Stomach smooth muscle (tissue), 2 donors: ENCODE data around the gene STK32C.

Experiments used
- H3K27ac ChIP-seq: one replicate; pipeline ENCODE4 v1.7.0; 2013; ENCODE audit warnings: mild to moderate bottlenecking, low read length, inconsistent platforms
- H3K27me3 ChIP-seq, 2 donors: one replicate each; pipeline ENCODE4 v1.7.0; 2013; ENCODE audit warnings: low read length in 2 of 2; ENCODE audit not compliant: insufficient read depth in 2 of 2, control insufficient read depth in 1 of 2
- H3K36me3 ChIP-seq, 2 donors: one replicate each; pipeline ENCODE4 v1.7.0; 2013; ENCODE audit warnings: low read length in 2 of 2; ENCODE audit not compliant: control insufficient read depth in 2 of 2, insufficient read depth in 2 of 2
- H3K4me1 ChIP-seq: one replicate; pipeline ENCODE4 v1.7.0; 2013; ENCODE audit warnings: low read length; ENCODE audit not compliant: control insufficient read depth, insufficient read depth
- H3K4me3 ChIP-seq, 2 donors: one replicate each; pipeline ENCODE4 v1.7.0; 2013; ENCODE audit warnings: low read length in 2 of 2
- H3K9ac ChIP-seq, 2 donors: one replicate each; pipeline ENCODE4 v1.7.0; 2013; ENCODE audit warnings: low read length in 2 of 2, mild to moderate bottlenecking in 1 of 2
- H3K9me3 ChIP-seq, 2 donors: one replicate each; pipeline ENCODE4 v1.7.0; 2013; ENCODE audit warnings: low read length in 2 of 2; ENCODE audit not compliant: control insufficient read depth in 2 of 2
- donor health status: healthy.
- donor health status: Pancreatic carcinoma.

STK32C gene

GRCh38 chr10:132292287-132293200 is 15.2 kb downstream of the STK32C start:
- Histone ChIP-seq H3K9me3 (peaks cover 0 to 2% of the 10 kb centered on the region in 2 donors), H3K9ac (peak overlapping the region in 1 of 2 donors; percentile 39), H3K27me3 (no peaks in the 10 kb centered on the region), H3K4me1 (peaks cover 17% of the 10 kb centered on the region), H3K27ac (no peak overlapping the region), H3K36me3 (no peaks in the 10 kb centered on the region), H3K4me3 (peak overlapping the region in 1 of 2 donors; percentile 40)

GRCh38 chr10:132291826-132292225 is 15.9 kb downstream of the STK32C start:
- peaks cover 17% of the 10 kb centered on the region for H3K4me1 ChIP-seq
- H3K36me3 ChIP-seq: no peaks in the 10 kb centered on the region
- H3K4me3 ChIP-seq: no peak overlapping the region
- H3K9ac ChIP-seq: no peak overlapping the region
- H3K27me3 ChIP-seq: no peaks in the 10 kb centered on the region
- H3K9me3 ChIP-seq: peaks cover 0 to 2% of the 10 kb centered on the region in 2 donors
- H3K27ac ChIP-seq: no peak overlapping the region

DNA sequence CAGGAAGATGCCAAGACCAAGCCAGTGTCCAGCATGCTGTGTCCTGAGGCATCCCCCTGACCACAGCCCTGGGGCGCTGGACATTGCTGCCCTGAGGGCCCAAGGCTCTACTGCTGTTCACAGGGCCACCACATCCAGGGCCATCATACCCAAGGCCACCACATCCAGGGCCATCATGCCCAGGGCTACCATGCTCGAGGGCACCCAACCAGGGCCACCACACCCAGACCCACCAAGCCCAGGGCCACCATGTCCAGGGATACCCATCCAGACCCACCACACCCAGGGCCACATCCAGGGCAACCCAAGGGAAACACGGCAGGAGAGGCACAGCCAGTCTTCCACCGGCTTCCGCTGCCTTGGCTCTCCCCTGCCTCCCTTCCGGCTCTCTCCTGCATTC is 17.1 kb downstream of the STK32C start:
- H3K27me3 ChIP-seq: no peaks in the 10 kb centered on the region
- no peaks in the 10 kb centered on the region for H3K36me3 ChIP-seq
- H3K4me3 ChIP-seq: no peak overlapping the region
- H3K9ac ChIP-seq: no peak overlapping the region
- H3K27ac ChIP-seq: no peak overlapping the region
- peaks cover 17% of the 10 kb centered on the region for H3K4me1 ChIP-seq
- peaks cover 0 to 2% of the 10 kb centered on the region in 2 donors for H3K9me3 ChIP-seq

DNA sequence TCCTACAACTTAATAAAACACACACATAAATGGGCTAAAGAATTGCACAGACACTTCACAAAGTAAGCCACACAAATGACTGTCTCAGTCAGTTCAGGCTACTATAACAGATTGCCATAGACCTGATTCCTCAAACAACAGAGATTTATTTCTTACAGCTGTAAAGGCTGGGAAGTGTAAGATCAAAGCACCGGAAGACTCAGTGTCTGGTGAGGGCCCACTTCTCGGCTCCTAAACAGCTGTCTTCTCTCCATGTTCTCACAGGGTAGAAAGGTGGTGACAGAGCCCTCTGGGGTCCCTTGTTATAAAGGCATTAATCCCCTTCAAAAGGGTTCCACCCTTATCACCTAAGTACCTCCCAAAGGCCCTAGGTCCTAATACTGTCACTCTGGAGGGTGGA is 18.3 kb downstream of the STK32C start:
- peaks cover 0 to 2% of the 10 kb centered on the region in 2 donors for H3K9me3 ChIP-seq
- H3K27ac ChIP-seq: no peak overlapping the region
- no peaks in the 10 kb centered on the region for H3K27me3 ChIP-seq
- H3K4me3 ChIP-seq: no peak overlapping the region
- no peaks in the 10 kb centered on the region for H3K36me3 ChIP-seq
- H3K9ac ChIP-seq: no peak overlapping the region
- peaks cover 15% of the 10 kb centered on the region for H3K4me1 ChIP-seq

DNA sequence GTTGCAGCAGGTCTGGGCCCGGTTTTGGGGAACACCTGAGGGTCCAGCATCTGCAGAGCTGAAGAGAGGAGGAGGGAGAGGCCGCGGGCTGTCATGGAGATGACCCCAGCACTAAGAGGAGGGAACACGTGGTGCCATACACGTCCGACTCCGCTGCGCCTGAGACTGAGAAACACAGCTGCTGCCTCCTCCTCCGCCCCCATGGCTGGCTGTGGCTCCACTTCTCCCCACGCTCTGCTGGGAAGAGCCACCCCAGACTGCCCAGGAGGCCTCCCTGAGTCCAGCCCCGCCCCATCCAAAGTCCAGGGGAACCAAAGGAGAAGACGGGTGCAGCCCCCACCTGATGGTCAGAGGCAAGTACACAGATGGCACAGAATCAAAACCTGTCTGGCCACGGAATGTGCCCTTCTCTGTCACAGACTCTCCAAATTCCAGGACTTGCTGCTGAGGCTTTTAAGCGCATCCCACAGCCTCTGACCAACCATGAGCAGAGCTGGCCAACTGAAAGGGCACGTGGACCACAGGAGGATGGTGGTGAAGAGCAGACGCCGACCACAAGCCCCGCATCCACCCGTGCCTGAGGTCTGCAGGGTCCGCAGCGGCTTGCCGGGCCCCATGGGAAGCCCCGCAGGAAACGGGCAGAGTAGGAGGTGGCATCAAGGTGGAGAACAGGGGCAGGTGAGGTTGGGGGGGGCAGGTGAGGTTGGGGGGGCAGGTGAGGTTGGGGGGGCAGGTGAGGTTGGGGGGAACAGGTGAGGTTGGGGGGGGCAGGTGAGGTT is 24.0 kb downstream of the STK32C start:
- no peaks in the 10 kb centered on the region for H3K36me3 ChIP-seq
- H3K27me3 ChIP-seq: peaks cover 2% of the 10 kb centered on the region in 2 donors
- H3K9ac ChIP-seq: no peak overlapping the region
- H3K9me3 ChIP-seq: peaks cover 0 to 2% of the 10 kb centered on the region in 2 donors
- H3K27ac ChIP-seq: no peak overlapping the region
- H3K4me1 ChIP-seq: peaks cover 6% of the 10 kb centered on the region
- H3K4me3 ChIP-seq: no peak overlapping the region

DNA sequence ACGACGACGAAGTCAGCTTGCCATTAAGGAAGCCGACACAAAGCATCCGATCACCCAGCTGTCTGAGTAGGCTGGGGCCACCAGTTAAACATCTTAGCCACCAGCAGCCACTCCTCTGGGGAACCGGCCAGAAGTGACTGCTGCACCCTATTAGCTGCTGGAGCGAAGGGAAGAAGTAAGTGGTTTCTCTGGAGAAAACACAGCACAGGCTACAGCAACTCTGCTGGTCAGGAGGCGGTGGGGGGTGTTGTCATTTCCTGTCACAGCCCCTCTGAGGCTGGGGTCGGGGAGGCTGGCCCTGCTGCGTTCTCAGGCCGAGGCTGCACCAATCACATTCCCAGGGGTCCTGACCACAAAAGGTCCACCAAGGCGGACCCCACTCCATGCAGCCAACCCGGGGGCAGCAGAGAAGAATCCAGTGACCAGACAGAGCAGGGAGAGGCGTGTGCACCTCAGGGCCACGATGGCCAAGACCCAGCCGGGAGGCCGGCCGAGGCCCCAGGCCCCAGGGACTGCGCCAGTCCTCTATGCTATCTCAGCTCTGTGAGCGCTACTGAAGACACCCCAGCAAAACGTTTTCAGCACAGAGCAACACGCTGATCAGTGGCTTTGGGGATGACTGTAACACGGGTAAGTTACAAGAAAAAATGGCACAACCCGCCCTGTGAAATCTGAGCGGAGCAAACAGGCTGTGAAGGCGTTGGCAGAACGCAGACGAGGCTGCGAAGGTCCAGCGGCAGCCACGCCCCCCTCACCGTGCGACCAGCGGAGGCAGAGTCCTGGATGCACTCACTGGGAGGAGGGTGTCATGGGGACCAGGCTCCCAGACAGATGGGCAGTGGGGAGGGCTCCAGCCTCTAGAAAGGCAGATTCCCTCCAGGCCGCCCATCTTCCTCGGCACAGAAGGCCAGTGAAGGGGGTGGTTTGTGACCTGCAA is 24.8 kb downstream of the STK32C start:
- peaks cover 2% of the 10 kb centered on the region in 2 donors for H3K27me3 ChIP-seq
- H3K36me3 ChIP-seq: no peaks in the 10 kb centered on the region
- peaks cover 6% of the 10 kb centered on the region for H3K4me1 ChIP-seq
- no peak overlapping the region for H3K4me3 ChIP-seq
- no peak overlapping the region for H3K27ac ChIP-seq
- no peaks in the 10 kb centered on the region for H3K9me3 ChIP-seq
- no peak overlapping the region for H3K9ac ChIP-seq

DNA sequence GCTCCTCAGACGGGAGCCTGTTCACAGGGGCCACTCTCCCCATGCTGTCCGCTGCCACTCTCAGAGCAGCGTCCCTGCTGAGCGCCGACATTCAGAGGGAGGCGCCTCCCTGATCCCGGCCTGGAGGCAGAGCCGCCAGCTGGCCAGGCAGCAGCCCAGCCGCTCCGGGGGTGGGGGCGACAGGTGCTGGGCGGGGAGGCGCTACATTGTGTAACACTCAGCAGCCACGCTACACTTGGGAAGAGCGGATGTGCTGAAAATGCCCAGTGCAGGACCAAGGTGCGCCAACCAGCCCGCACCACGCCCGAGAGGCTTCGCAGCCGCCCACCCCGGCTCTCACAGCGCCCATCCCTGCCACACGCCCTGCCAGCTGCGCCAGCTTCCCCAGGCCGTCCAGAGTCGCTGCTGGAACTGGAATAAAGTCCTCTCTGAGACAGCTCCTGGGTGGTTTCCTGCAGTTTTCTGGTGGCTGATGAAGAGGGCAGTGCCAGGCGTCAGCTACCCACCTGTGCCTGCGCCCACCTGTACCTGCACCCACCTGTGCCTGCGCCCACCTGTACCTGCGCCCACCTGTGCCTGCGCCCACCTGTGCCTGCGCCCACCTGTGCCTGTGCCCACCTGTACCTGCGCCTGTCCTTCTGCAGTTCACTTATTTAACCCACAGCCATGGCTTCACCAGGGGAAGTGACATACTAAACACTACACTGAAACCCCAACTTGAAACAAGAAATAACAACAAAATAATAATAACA is 25.7 kb downstream of the STK32C start:
- Histone ChIP-seq H3K4me3 (no peak overlapping the region), H3K4me1 (peaks cover 6% of the 10 kb centered on the region)

DNA sequence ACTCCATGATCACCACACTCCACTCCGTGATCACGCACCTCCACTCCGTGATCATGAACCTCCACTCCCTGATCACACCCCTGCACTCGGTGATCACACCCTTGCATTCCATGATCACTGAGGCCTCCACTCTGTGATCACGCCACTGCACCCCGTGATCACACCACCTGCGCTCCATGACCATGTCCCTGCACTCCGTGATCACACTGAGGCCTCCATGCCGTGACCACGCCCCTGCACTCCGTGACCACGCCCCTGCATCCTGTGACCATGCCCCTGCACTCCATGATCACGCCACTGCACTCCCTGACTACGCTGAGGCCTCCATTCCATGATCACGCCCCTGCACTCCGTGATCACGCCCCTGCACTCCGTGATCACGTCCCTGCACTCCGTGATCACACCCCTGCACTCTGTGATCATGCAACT is 27.1 kb downstream of the STK32C start:
- H3K9me3 ChIP-seq: no peaks in the 10 kb centered on the region
- no peak overlapping the region for H3K27ac ChIP-seq
- no peak overlapping the region for H3K4me3 ChIP-seq
- no peak overlapping the region for H3K9ac ChIP-seq
- H3K27me3 ChIP-seq: peaks cover 2% of the 10 kb centered on the region in 2 donors
- no peaks in the 10 kb centered on the region for H3K36me3 ChIP-seq
- peaks cover 6% of the 10 kb centered on the region for H3K4me1 ChIP-seq

More for the DNA sequence above, 25.7 kb downstream of the STK32C start:
- H3K27ac ChIP-seq: no peak overlapping the region
- peaks cover 2% of the 10 kb centered on the region in 2 donors for H3K27me3 ChIP-seq
- no peak overlapping the region for H3K9ac ChIP-seq
- H3K9me3 ChIP-seq: no peaks in the 10 kb centered on the region
- H3K36me3 ChIP-seq: no peaks in the 10 kb centered on the region

DNA sequence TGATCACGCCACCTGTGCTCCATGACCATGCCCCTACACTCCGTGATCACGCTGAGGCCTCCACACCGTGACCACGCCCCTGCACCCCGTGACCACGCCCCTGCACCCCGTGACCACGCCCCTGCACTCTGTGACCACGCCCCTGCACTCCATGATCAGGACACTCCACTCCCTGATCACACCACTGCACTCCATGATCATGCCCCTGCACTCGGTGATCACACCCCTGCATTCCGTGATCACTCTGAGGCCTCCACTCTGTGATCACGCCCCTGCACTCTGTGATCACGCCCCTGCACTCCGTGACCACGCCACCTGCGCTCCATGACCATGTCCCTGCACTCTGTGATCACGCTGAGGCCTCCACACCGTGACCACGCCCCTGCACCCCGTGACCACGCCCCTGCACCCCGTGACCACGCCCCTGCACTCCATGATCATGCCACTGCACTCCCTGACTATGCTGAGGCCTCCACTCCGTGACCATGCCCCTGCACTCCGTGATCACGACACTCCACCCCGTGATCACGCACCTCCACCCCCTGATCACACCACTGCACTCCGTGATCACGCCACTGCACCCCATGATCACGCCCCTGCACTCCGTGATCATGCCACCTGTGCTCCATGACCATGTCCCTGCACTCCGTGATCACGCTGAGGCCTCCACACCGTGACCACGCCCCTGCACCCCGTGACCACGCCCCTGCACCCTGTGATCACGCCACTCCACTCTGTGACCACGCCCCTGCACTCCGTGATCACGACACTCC is 27.7 kb downstream of the STK32C start:
- peaks cover 2% of the 10 kb centered on the region in 2 donors for H3K27me3 ChIP-seq
- no peaks in the 10 kb centered on the region for H3K9me3 ChIP-seq
- no peaks in the 10 kb centered on the region for H3K36me3 ChIP-seq
- H3K4me3 ChIP-seq: no peak overlapping the region
- no peak overlapping the region for H3K9ac ChIP-seq
- H3K27ac ChIP-seq: no peak overlapping the region
- H3K4me1 ChIP-seq: peaks cover 6% of the 10 kb centered on the region
